ENCODE data around the gene EPB41L4B. TPM values are rescaled to one million over a fixed set of nuclear protein-coding genes. Genes with fewer than 3 reads are reported as not detected.

Gene EPB41L4B
- total RNA-seq, 1 experiment from 2014 or later = 8.1 TPM

- ChIA-PET POLR2A (no interaction called here), RAD21 (ENCODE audit: low non-redundant PET in 1 of 2, low total read pairs in 2 of 2, uncharacterized antibody in 2 of 2, unreplicated experiment in 2 of 2) (no interaction called here), CTCF (no interaction called here)
- Histone ChIP-seq H3K27ac (ENCODE audit: low read depth, low read length) (no peak overlapping the region), H3K4me1 (ENCODE audit: control insufficient read depth in 1 of 2, insufficient read depth in 2 of 2, low read length in 2 of 2) (no peaks in the 10 kb centered on the region), H3K36me3 (ENCODE audit: control insufficient read depth in 1 of 2, insufficient read depth in 2 of 2, low read length in 2 of 2) (no peaks in the 10 kb centered on the region), H3K4me3 (replicated peaks in 1 of 2; ENCODE audit: low read depth in 1 of 2, low read length in 2 of 2) (no peak overlapping the region), H3K27me3 (ENCODE audit: insufficient read depth, low read length) (no peaks in the 10 kb centered on the region), H3K4me2 (ENCODE audit: low read length) (no peak overlapping the region), H2AFZ (ENCODE audit: low read depth, low read length, poor library complexity, severe bottlenecking) (no peak overlapping the region), H3K9ac (ENCODE audit: low read length) (no peak overlapping the region), H3K9me3 (ENCODE audit: control insufficient read depth in 1 of 2, insufficient read depth in 1 of 2, low read depth in 1 of 2, low read length in 2 of 2) (no peaks in the 10 kb centered on the region), H4K20me1 (ENCODE audit: insufficient read depth) (no peaks in the 10 kb centered on the region), H3K79me2 (ENCODE audit: insufficient read depth, low read length) (0 out of 2 replicates have a peak, but pooled peaks cover 11% of the 10 kb centered on the region), H3K9me2 (ENCODE audit: insufficient read depth) (no peaks in the 10 kb centered on the region)
- TF ChIP-seq REST (IDR thresholded peaks at IDR 0.05; ENCODE audit: low read depth) (no peak), SIN3A (IDR thresholded peaks at IDR 0.05; ENCODE audit: low read depth) (no peak), ELF1 (IDR thresholded peaks at IDR 0.05; ENCODE audit: borderline replicate concordance, low read depth) (no peak), SP1 (IDR thresholded peaks at IDR 0.05; ENCODE audit: low read depth) (no peak), MAX (IDR thresholded peaks at IDR 0.05) (no peak), JUND (IDR thresholded peaks at IDR 0.05) (no peak), ATF3 (IDR thresholded peaks at IDR 0.05) (no peak), EZH2phosphoT487 (IDR thresholded peaks at IDR 0.05; ENCODE audit: borderline replicate concordance) (no peak), CBX3 (IDR thresholded peaks at IDR 0.05; ENCODE audit: low read depth) (no peak), TCF7L2 (IDR thresholded peaks at IDR 0.05; ENCODE audit: borderline replicate concordance, extremely low read depth, insufficient read depth, insufficient read length) (no peak), YY1 (IDR thresholded peaks at IDR 0.05; ENCODE audit: extremely low read depth, insufficient replicate concordance, low read depth, low read length) (no peak), SRF (IDR thresholded peaks at IDR 0.05; ENCODE audit: low read depth) (no peak), EGR1 (IDR thresholded peaks at IDR 0.05; ENCODE audit: low read depth) (no peak), EZH2 (IDR thresholded peaks at IDR 0.05) (no peak), RAD21 (IDR thresholded peaks at IDR 0.05; ENCODE audit: low read depth) (no peak), CTCF (IDR thresholded peaks at IDR 0.05 in 2 of 3, conservative IDR thresholded peaks at IDR 0.05 in 1 of 3; ENCODE audit: borderline replicate concordance in 1 of 3, insufficient read depth in 1 of 3, low read depth in 2 of 3, low read length in 2 of 3) (no peak), ZFX (IDR thresholded peaks at IDR 0.05) (no peak), FOSL1 (IDR thresholded peaks at IDR 0.05; ENCODE audit: low read depth) (no peak), POLR2A (IDR thresholded peaks at IDR 0.05; ENCODE audit: borderline replicate concordance, extremely low read depth, insufficient read depth, insufficient read length) (no peak), ZNF274 (IDR thresholded peaks at IDR 0.05; ENCODE audit: low read depth, low read length) (no peak)
- no peak for DNase-seq (ENCODE audit: low read depth, low spot score)
- BruUV-seq (replicated peaks) = no TSS peak
- no peak for ATAC-seq
- intact Hi-C loops (cut with micrococcal nuclease) = no loop called here
These were observed 42.6 kb downstream of the EPB41L4B start for GRCh38 chr9:109278216-109278615.
